Liver (tissue), 5 donors: ENCODE results near the gene NECTIN4. TPM values are rescaled to one million over a fixed set of nuclear protein-coding genes. Genes with fewer than 3 reads are reported as not detected.

ENCODE experiments used
- polyA plus RNA-seq, 2 donors: library from polyadenylated mRNA; stranded (reverse) in 1 of 2; unstranded in 1 of 2; fragments of 200-250 nt in 1 of 2; fragments of >200 nt in 1 of 2; fragmentation: Nextera tagmentation in 1 of 2; extraction: Ambion mirVana in 1 of 2; gene quantifications; one replicate each; pipeline versions ENCODE4 v1.2.1 to v1.2.3, GENCODE V29; 2013 to 2015
- small RNA-seq: library from RNA; depleted of rRNA; stranded (forward); fragments of <200 nt; gene quantifications from one replicate; pipeline ENCODE3, GENCODE V24; 2014
- total RNA-seq, 2 donors: library from RNA; depleted of rRNA; stranded (reverse); fragments of >200 nt; gene quantifications; one replicate each; pipeline ENCODE4 v1.2.3, GENCODE V29; 2014
- donor health status: healthy.
- donor health status: healthy.
- donor health status: healthy.

The NECTIN4 gene
- total and polyA plus RNA-seq, 4 donors, result 0.01 TPM; not detected in 3

Small RNA genes lying within 50 kb of the gene (small RNA-seq; reads per million reads assigned to genes)
- gene AL591806.2, result not detected

Other genes starting within 250 kb of the NECTIN4 start
- gene CD244, start 226.7 kb downstream of the NECTIN4 start, total RNA-seq, result 1 to 10 TPM; 2.4 to 6.6 TPM
- 1 to 10 TPM in 1 of 2 donors, under 1 TPM in 1; 0.85 to 1.1 TPM for gene CD244, start 226.7 kb downstream of the NECTIN4 start, polyA plus RNA-seq
- 10 to 100 TPM in 1 of 2 donors, 1 to 10 TPM in 1; 5.0 to 13.4 TPM for gene ITLN1, start 204.4 kb downstream of the NECTIN4 start, total RNA-seq
- gene ITLN1, start 204.4 kb downstream of the NECTIN4 start, polyA plus RNA-seq, result 1 to 10 TPM; 3.7 to 6.1 TPM
- gene ITLN2, start 134.7 kb downstream of the NECTIN4 start, total RNA-seq, result under 1 TPM in 1 of 2 donors, not detected in 1; 0.50 TPM
- gene ITLN2, start 134.7 kb downstream of the NECTIN4 start, polyA plus RNA-seq, result under 1 TPM in 1 of 2 donors, not detected in 1; 0.12 TPM
- gene F11R, start 68.4 kb downstream of the NECTIN4 start, total RNA-seq, result 10 to 100 TPM; 45.9 to 80.4 TPM
- 10 to 100 TPM; 25.8 to 45.3 TPM for gene F11R, start 68.4 kb downstream of the NECTIN4 start, polyA plus RNA-seq
- 10 to 100 TPM; 10.9 to 23.6 TPM for gene TSTD1, start 50.6 kb downstream of the NECTIN4 start, total RNA-seq
- 10 to 100 TPM; 45.9 to 67.5 TPM for gene TSTD1, start 50.6 kb downstream of the NECTIN4 start, polyA plus RNA-seq
- gene USF1, start 43.6 kb downstream of the NECTIN4 start, total RNA-seq, result 10 to 100 TPM; 29.8 to 43.5 TPM
- gene USF1, start 43.6 kb downstream of the NECTIN4 start, polyA plus RNA-seq, result 10 to 100 TPM; 19.2 to 24.5 TPM
- 1 to 10 TPM; 6.6 to 8.9 TPM for gene ARHGAP30, start 19.7 kb downstream of the NECTIN4 start, total RNA-seq
- 1 to 10 TPM; 1.2 to 3.5 TPM for gene ARHGAP30, start 19.7 kb downstream of the NECTIN4 start, polyA plus RNA-seq
- 1 to 10 TPM; 1.9 to 2.8 TPM for gene KLHDC9, start 8.8 kb upstream of the NECTIN4 start, total RNA-seq
- 1 to 10 TPM; 2.4 to 3.3 TPM for gene KLHDC9, start 8.8 kb upstream of the NECTIN4 start, polyA plus RNA-seq
- 10 to 100 TPM; 12.4 to 19.3 TPM for gene PFDN2, start 28.5 kb upstream of the NECTIN4 start, total RNA-seq
- gene PFDN2, start 28.5 kb upstream of the NECTIN4 start, polyA plus RNA-seq, result 10 to 100 TPM; 48.7 to 61.9 TPM
- 10 to 100 TPM; 17.8 to 37.2 TPM for gene NIT1, start 28.5 kb upstream of the NECTIN4 start, total RNA-seq
- gene NIT1, start 28.5 kb upstream of the NECTIN4 start, polyA plus RNA-seq, result 10 to 100 TPM; 41.4 to 45.8 TPM
- gene DEDD, start 43.1 kb upstream of the NECTIN4 start, total RNA-seq, result 10 to 100 TPM; 13.8 to 16.7 TPM
- 10 to 100 TPM; 15.2 to 17.7 TPM for gene DEDD, start 43.1 kb upstream of the NECTIN4 start, polyA plus RNA-seq
- gene UFC1, start 64.4 kb upstream of the NECTIN4 start, total RNA-seq, result 10 to 100 TPM; 34.2 to 44.1 TPM
- gene UFC1, start 64.4 kb upstream of the NECTIN4 start, polyA plus RNA-seq, result 10 to 100 TPM; 42.5 to 47.5 TPM
- gene USP21, start 69.9 kb upstream of the NECTIN4 start, total RNA-seq, result 1 to 10 TPM; 7.2 to 9.0 TPM
- gene USP21, start 69.9 kb upstream of the NECTIN4 start, polyA plus RNA-seq, result 1 to 10 TPM; 4.1 to 5.8 TPM
- 100 to 1,000 TPM in 1 of 2 donors, 1 to 10 TPM in 1; 6.2 to 106 TPM for gene PPOX, start 76.9 kb upstream of the NECTIN4 start, total RNA-seq
- 1 to 10 TPM; 6.2 to 9.6 TPM for gene PPOX, start 76.9 kb upstream of the NECTIN4 start, polyA plus RNA-seq
- gene B4GALT3, start 87.9 kb upstream of the NECTIN4 start, total RNA-seq, result 10 to 100 TPM; 13.1 to 23.8 TPM
- gene B4GALT3, start 87.9 kb upstream of the NECTIN4 start, polyA plus RNA-seq, result 10 to 100 TPM; 14.0 to 15.4 TPM
- 1 to 10 TPM in 1 of 2 donors, under 1 TPM in 1; 0.28 to 2.2 TPM for gene ADAMTS4, start 109.5 kb upstream of the NECTIN4 start, total RNA-seq
- under 1 TPM; 0.21 to 0.48 TPM for gene ADAMTS4, start 109.5 kb upstream of the NECTIN4 start, polyA plus RNA-seq
- 100 to 1,000 TPM; 105 to 167 TPM for gene NDUFS2, start 112.8 kb upstream of the NECTIN4 start, total RNA-seq
- gene NDUFS2, start 112.8 kb upstream of the NECTIN4 start, polyA plus RNA-seq, result 100 to 1,000 TPM in 1 of 2 donors, 10 to 100 TPM in 1; 93.3 to 135 TPM
- 10 to 100 TPM; 25.4 to 32.6 TPM for gene FCER1G, start 125.7 kb upstream of the NECTIN4 start, total RNA-seq
- gene FCER1G, start 125.7 kb upstream of the NECTIN4 start, polyA plus RNA-seq, result 10 to 100 TPM; 46.1 to 77.1 TPM
- 1,000 to 10,000 TPM; 5,041 to 8,644 TPM for gene APOA2, start 134.1 kb upstream of the NECTIN4 start, total RNA-seq
- gene APOA2, start 134.1 kb upstream of the NECTIN4 start, polyA plus RNA-seq, result over 10,000 TPM; 12,638 to 30,612 TPM
- 1 to 10 TPM; 6.7 to 7.4 TPM for gene TOMM40L, start 136.5 kb upstream of the NECTIN4 start, total RNA-seq
- gene TOMM40L, start 136.5 kb upstream of the NECTIN4 start, polyA plus RNA-seq, result 10 to 100 TPM; 10.4 to 10.5 TPM
- gene NR1I3, start 148.6 kb upstream of the NECTIN4 start, total RNA-seq, result 10 to 100 TPM; 10.4 to 52.3 TPM
- 100 to 1,000 TPM in 1 of 2 donors, 10 to 100 TPM in 1; 43.0 to 128 TPM for gene NR1I3, start 148.6 kb upstream of the NECTIN4 start, polyA plus RNA-seq
- 1 to 10 TPM; 5.9 to 8.7 TPM for gene PCP4L1, start 169.2 kb upstream of the NECTIN4 start, total RNA-seq
- gene PCP4L1, start 169.2 kb upstream of the NECTIN4 start, polyA plus RNA-seq, result 1 to 10 TPM; 1.1 to 4.1 TPM
- 1 to 10 TPM in 1 of 2 donors, under 1 TPM in 1; 0.37 to 1.0 TPM for gene MPZ, start 220.4 kb upstream of the NECTIN4 start, total RNA-seq
- 1 to 10 TPM in 1 of 2 donors, under 1 TPM in 1; 0.97 to 7.4 TPM for gene MPZ, start 220.4 kb upstream of the NECTIN4 start, polyA plus RNA-seq
- 100 to 1,000 TPM in 1 of 2 donors, 10 to 100 TPM in 1; 44.3 to 116 TPM for gene SDHC, start 224.8 kb upstream of the NECTIN4 start, total RNA-seq
- gene SDHC, start 224.8 kb upstream of the NECTIN4 start, polyA plus RNA-seq, result 100 to 1,000 TPM in 1 of 2 donors, 10 to 100 TPM in 1; 77.7 to 247 TPM